Endothelial cell of umbilical vein (primary cell): ENCODE results near the gene RPL18. TPM values are rescaled to one million over a fixed set of nuclear protein-coding genes. Genes with fewer than 3 reads are reported as not detected.

Experiments
- BruUV-seq: library from RNA; stranded (reverse); fragments of 400-500 nt; replicated peaks from 2 replicates; lab custom pipeline; 2021; lab: Mats Ljungman, UMichigan
- CTCF ChIA-PET: fragments of 300-600, 350-600 bp; sonication (Branson Sonifier 250); formaldehyde crosslinking; loops from one replicate; lab custom pipeline; 2021; ENCODE audit warnings: antibody characterized with exemption, inconsistent platforms; lab: Charles Lee
- POLR2A ChIA-PET: fragments of 300-600, 350-600 bp; sonication (Branson Sonifier 250); formaldehyde crosslinking; loops from one replicate; lab custom pipeline; 2021; ENCODE audit warnings: antibody characterized with exemption, inconsistent platforms; lab: Charles Lee
- DNase-seq: peaks from one replicate; pipeline ENCODE4 v3.0.0-alpha.2; 2011; ENCODE audit warnings: low read depth, low spot score
- FAIRE-seq: peaks from 2 replicates; lab custom pipeline; 2011; peaks lifted over from hg19 to GRCh38; lab: Jason Lieb, UNC
- H2AFZ ChIP-seq: 2 replicates; pipeline ENCODE4 v1.6.0; 2012; ENCODE audit warnings: low read depth, low read length, control low read depth, inconsistent platforms
- H3K27ac ChIP-seq: 2 replicates; pipeline ENCODE4 v1.5.1; 2011; ENCODE audit warnings: low read depth, mild to moderate bottlenecking, control low read depth, low read length, moderate library complexity; ENCODE audit not compliant: insufficient read depth
- H3K27me3 ChIP-seq, 2 experiments: 2 replicates each; pipeline versions ENCODE4 v1.6.0 to v1.6.1; 2011; ENCODE audit warnings: low read length in 2 of 2, mixed read lengths in 1 of 2; ENCODE audit not compliant: control insufficient read depth in 2 of 2, insufficient read depth in 2 of 2
- H3K36me3 ChIP-seq, 2 experiments: 2 replicates in 1 of 2; 3 replicates in 1 of 2; pipeline ENCODE4 v1.5.1; 2011; ENCODE audit warnings: low read length in 2 of 2, mild to moderate bottlenecking in 1 of 2, moderate library complexity in 1 of 2; ENCODE audit not compliant: control insufficient read depth in 2 of 2, insufficient read depth in 2 of 2; ENCODE audit errors: extremely low read depth in 1 of 2
- H3K4me1 ChIP-seq: 3 replicates; pipeline ENCODE4 v1.5.1; 2011; ENCODE audit warnings: mild to moderate bottlenecking, low read length; ENCODE audit not compliant: control insufficient read depth, insufficient read depth; ENCODE audit errors: extremely low read depth
- H3K4me2 ChIP-seq: 2 replicates; pipeline ENCODE4 v1.6.1; 2011; ENCODE audit warnings: low read length, control low read depth, mixed read lengths; ENCODE audit not compliant: insufficient read depth
- H3K4me3 ChIP-seq, 3 experiments: fragments of 200-600 bp in 1 of 3; sonication (generic), shearing (Covaris generic) in 1 of 3; replicated peaks in 1 of 3; 2 replicates each; pipeline ENCODE4 v1.5.1; 2011 to 2016; ENCODE audit warnings: control low read depth in 3 of 3, low read length in 3 of 3, mild to moderate bottlenecking in 2 of 3, inconsistent platforms in 1 of 3, low read depth in 1 of 3, moderate library complexity in 1 of 3; ENCODE audit not compliant: insufficient read depth in 1 of 3
- H3K79me2 ChIP-seq: 2 replicates; pipeline ENCODE4 v1.6.0; 2012; ENCODE audit warnings: low read length, inconsistent platforms; ENCODE audit not compliant: control insufficient read depth, insufficient read depth
- H3K9ac ChIP-seq: replicated peaks from 2 replicates; pipeline ENCODE3; 2011; ENCODE audit warnings: low read length, control low read depth; ENCODE audit not compliant: insufficient read depth; ENCODE audit errors: extremely low read depth
- H3K9me1 ChIP-seq: replicated peaks from 3 replicates; pipeline ENCODE4 v1.6.0; 2011; ENCODE audit warnings: mild to moderate bottlenecking, low read length; ENCODE audit not compliant: control insufficient read depth, insufficient read depth; ENCODE audit errors: extremely low read depth
- H3K9me3 ChIP-seq: replicated peaks from 2 replicates; pipeline ENCODE4 v1.5.1; 2012; ENCODE audit warnings: low read length, inconsistent platforms; ENCODE audit not compliant: control insufficient read depth, insufficient read depth
- H4K20me1 ChIP-seq: replicated peaks from 2 replicates; pipeline ENCODE3; 2011; ENCODE audit warnings: mild to moderate bottlenecking, low read length; ENCODE audit not compliant: control insufficient read depth, insufficient read depth; ENCODE audit errors: extremely low read depth
- CTCF ChIP-seq, 2 donors: IDR thresholded peaks; 1 replicate in 1 of 2; 2 replicates in 1 of 2; pipeline ENCODE4 v1.5.1; 2011; ENCODE audit warnings: low read length in 2 of 2, mild to moderate bottlenecking in 2 of 2, moderate library complexity in 2 of 2, control low read depth in 1 of 2, inconsistent platforms in 1 of 2, low read depth in 1 of 2; ENCODE audit not compliant: insufficient read depth in 1 of 2; ENCODE audit errors: extremely low read depth in 1 of 2
- FOS ChIP-seq: IDR thresholded peaks from 2 replicates; pipeline ENCODE4 v1.6.1; 2011; ENCODE audit warnings: mild to moderate bottlenecking, low read length, moderate library complexity, borderline replicate concordance; ENCODE audit not compliant: insufficient read depth
- JUN ChIP-seq: IDR thresholded peaks from 2 replicates; pipeline ENCODE4 v1.6.1; 2011; ENCODE audit warnings: borderline replicate concordance, low read depth; ENCODE audit not compliant: insufficient read length, insufficient read depth
- MAX ChIP-seq: IDR thresholded peaks from 2 replicates; pipeline ENCODE4 v1.6.1; 2011; ENCODE audit not compliant: insufficient read depth, insufficient read length
- dilution Hi-C: fragments of 300-500 bp; cut with MboI; formaldehyde crosslinking; loops from one replicate; pipeline ENCODE4 v1.15.0; 2019; ENCODE audit warnings: low sequenced_read_pairs; ENCODE audit not compliant: extremely low pct_ligation_motif_present
- intact Hi-C: fragments of 100-400 bp; cut with micrococcal nuclease; formaldehyde crosslinking; loops from one replicate; pipeline ENCODE4 v1.10.0; 2022
- polyA plus RNA-seq, 4 experiments: library from polyadenylated mRNA; depleted of rRNA in 3 of 4; stranded (reverse) in 3 of 4; unstranded in 1 of 4; fragments of >200 nt; gene quantifications; 2 replicates each; pipeline versions ENCODE4 v1.2.1 to v1.2.3, GENCODE V29; 2011 to 2012; ENCODE audit warnings: missing spikeins in 1 of 4
- total RNA-seq: library from RNA; stranded (reverse); gene quantifications from 2 replicates; pipeline ENCODE4 v1.2.3, GENCODE V29; 2021

The RPL18 gene
- total and polyA plus RNA-seq, 2 donors (not counting 3 experiments of a cell fraction or from before 2014, with no cell fraction given): 1,407 to 2,154 TPM

- CTCF ChIA-PET: no interaction called here
These were observed 42.1 kb upstream of the RPL18 start for GRCh38 chr19:48660852-48661710.

More at GRCh38 chr19:48660852-48661710, 42.1 kb upstream of the RPL18 start:
- Histone ChIP-seq H3K4me3 (no peak overlapping the region), H4K20me1 (no peaks in the 10 kb centered on the region), H3K27me3 (peaks cover 0 to 2% of the 10 kb centered on the region in 2 experiments), H3K9me1 (no peaks in the 10 kb centered on the region), H3K36me3 (no peaks in the 10 kb centered on the region), H3K79me2 (no peaks in the 10 kb centered on the region), H3K27ac (peak overlapping the region; percentile 19), H3K4me2 (no peak overlapping the region), H3K9ac (no peak overlapping the region), H3K9me3 (no peaks in the 10 kb centered on the region), H3K4me1 (peaks cover 2% of the 10 kb centered on the region), H2AFZ (no peak overlapping the region)
- dilution Hi-C loops (no loop called here), intact Hi-C loops (no loop called here)
- peak; percentile 60 for TF ChIP-seq FOS
- TF ChIP-seq MAX: no peak
- TF ChIP-seq JUN: peak; percentile 58
- TF ChIP-seq CTCF (IDR thresholded peaks at IDR 0.05; ENCODE audit: extremely low read depth in 1 of 2, insufficient read depth in 1 of 2, low read depth in 1 of 2, low read length in 2 of 2): no peak
- no TSS peak for BruUV-seq
- FAIRE-seq: peak; percentile 98
- DNase-seq: peak; percentile 96
- POLR2A ChIA-PET: no interaction called here
